HL-60/S4 (cell line): Measurements from ENCODE around the gene PPID.
"Not testable (repeated sequence)": the region's sequence is repeated elsewhere in the genome, so short reads cannot be mapped to it uniquely, and the experiment has no call there.

Experiments used
- in situ Hi-C: fragments of 300-500 bp; cut with MboI; formaldehyde crosslinking; loops from 2 replicates; pipeline ENCODE4 v1.14.3; 2022; ENCODE audit warnings: low sequenced_read_pairs

The PPID gene

GRCh38 chr4:158722917-158723793 lies at the start of gene PPID:
Gene PPID (minus strand): TSS chr4:158723396. CDS start chr4:158723288, 108 bp downstream.
- in situ Hi-C loops, result no loop called here

DNA sequence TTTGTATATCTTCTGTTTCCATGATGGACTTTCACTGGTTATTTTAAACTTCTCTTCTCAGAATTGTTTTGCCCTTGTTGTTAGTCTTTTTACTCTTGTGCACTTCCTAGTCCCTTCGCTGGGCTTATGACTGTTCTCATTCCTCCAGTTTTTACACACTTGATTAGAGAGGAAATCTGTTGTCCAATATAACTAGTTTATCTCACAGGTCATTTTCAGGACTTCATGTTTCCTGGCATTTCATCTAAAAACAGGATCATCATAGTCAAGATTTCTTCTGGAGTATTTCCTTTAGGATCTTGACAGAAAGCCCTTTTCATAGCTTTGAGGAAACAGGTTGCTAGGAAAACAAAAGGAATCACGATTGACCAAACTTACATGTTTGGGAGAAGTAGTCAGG lies 48.6 kb upstream of the PPID start:
- in situ Hi-C loops, result no loop called here

- in situ Hi-C loops, result no loop called here
Measured at GRCh38 chr4:158770671-158771070, 47.5 kb upstream of the PPID start.

DNA sequence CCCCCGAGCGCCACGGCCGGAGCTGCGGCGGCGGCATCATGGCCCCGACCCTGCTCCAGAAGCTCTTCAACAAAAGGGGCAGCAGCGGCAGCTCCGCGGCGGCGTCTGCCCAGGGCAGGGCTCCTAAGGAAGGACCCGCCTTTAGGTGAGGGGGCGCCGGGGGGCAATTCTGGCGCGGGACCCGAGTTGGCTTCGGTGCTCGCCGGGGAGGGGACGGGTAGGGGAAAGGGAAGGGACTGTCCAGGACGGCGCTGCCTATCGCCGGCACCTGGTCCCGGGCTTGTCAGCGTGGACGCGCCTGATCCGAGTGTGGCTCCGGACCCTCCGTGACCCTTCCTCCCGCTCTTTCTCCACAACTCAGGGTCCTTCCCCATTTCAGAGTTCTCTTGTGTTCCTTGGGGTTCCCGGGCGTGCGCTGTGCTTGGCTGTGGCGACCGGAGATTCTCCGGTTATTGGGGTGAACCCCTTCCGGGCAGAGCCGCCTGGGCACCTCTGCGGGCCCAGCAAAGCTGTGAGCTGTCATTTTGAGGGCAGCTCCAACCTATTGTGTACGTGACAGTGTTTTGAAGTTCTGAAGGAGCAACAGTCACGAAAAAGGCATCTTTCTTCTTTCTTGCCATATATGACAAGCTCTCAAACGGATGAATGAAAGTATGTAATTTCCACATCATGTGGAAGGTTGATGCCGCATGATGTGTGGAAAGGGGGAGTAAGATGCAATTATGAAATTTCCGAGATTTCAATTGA lies 46.2 kb upstream of the PPID start:
- in situ Hi-C loops, result no loop called here

DNA sequence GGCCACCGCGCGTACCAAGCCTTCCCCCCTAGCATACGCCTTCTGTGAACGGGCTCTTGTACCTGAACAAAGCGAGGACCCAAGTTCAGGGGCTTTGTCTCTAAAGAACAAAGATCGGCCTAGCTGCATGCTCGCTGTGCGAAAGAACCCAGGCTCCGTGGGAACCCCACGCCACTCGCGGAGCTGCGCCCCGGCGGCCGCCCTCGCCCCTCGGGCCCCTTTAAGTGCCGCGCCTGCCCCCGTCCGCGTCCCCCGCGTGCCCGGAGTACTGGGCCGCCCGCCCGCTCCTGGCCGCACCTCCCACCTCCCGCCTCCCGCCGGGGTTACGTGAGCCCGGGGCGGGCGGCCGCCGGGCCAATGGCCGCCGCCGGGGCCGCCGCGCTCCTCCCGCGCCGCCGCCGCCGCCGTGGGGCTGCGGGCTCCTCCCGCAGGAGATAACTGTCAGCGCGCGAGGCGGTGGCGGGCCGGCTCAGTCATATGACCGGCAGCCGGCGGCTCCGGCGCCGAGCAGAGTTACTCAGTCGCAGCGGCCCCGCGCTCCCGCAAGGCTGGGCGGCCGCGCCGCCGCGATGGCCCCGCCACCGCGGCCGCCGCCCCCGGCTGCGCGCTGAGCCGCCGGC lies 45.5 kb upstream of the PPID start, which contains the start of gene FNIP2:
Gene FNIP2 (plus strand): TSS at position 472 of the 620 bp plus-strand sequence. CDS start 187 bp downstream, outside the sequence.
- in situ Hi-C loops, result no loop called here

DNA sequence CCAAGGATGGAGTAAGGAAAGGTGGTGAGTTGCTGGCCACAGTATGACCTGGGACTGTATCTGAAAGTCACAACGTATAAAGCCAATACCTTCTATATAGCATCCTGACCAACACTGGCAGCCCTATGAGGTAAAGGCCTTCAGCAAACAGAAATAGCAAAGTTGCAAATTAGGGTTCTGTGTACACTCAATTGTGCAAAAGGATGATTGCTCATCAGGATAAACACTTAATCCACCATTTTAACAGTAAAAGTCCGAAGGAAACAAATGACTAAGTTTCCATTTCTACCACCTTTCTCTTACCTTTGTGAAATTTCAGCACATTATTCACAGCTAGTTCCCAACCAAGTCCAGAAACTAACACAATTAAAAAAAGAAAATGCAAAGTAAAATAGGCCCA lies 44.3 kb upstream of the PPID start:
- in situ Hi-C loops, result no loop called here

DNA sequence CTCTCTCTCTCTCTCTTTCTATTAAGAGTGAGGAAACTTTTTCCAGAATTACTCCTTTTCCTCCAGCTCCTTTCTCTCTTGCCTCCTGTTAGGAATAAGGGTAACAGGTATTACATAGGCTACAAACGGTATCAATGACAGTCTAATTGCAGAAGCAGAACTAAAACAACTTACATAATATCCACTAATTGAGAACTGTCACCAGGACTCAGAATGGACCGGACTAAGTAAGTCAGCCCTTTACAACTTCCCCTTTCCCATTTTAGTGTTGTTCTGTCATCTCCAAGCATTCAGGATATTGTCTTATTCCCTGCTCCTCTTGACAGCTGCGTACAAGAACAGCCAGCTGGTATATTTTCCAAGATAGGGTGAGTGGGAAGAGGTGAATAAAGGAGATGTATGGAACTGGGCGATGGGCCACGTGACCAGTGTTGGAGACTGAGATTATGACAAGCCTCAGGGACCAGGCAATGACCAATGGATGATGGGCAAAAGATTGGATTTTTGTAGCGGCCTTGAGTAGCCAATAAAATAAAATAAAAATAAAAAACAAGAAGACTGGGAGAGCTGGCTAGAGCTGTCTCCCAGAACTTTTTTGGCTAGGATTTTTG lies 43.3 kb upstream of the PPID start:
- in situ Hi-C loops, result no loop called here

- in situ Hi-C loops, result no loop called here
Measured at GRCh38 chr4:158763462-158763861, 40.3 kb upstream of the PPID start.

- in situ Hi-C loops, result no loop called here
Measured at GRCh38 chr4:158762553-158762952, 39.4 kb upstream of the PPID start.

- in situ Hi-C loops, result no loop called here
Measured at GRCh38 chr4:158760866-158761265, 37.7 kb upstream of the PPID start.

- in situ Hi-C loops, result not testable (repeated sequence)
Measured at GRCh38 chr4:158759539-158759938, 36.3 kb upstream of the PPID start.

DNA sequence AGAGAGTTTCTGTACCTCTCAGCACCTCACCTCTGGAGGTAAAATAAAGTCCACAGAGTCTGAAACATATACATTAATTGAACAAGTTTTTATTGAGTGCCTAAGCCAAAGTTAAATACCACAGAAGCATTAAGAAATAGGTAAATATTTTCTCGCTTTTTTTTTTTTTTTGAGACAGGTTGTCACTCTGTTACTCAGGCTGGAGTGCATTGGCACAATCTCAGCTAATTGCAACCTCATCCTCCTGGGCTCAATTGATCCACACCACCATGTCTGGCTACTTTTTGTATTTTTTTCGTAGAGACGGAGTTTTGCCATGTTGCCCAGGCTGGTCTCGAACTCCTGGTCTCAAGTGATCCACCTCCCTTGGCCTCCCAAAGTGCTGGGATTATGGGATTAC lies 35.5 kb upstream of the PPID start:
- in situ Hi-C loops, result no loop called here

GRCh38 chr4:158758142-158758541 lies 34.9 kb upstream of the PPID start:
- in situ Hi-C loops, result no loop called here

DNA sequence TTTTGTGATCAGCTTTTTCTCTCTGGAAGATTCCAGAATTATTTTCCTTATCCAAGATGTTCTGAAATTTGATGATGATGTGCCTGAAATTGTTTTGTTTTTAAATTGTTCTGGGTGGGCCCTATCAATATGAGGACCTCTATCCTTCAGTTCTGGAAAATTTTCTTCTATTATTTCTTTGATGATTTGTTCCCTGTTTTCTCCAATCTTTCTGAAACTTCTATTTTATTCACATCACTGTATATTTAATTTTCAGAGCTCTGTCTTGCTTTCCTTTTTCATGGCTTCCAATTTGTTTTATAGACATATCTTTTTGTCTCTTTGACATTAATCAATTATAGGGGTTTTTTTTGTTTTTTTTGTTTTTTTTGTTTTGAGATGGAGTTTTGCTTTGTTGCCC lies 33.4 kb upstream of the PPID start:
- in situ Hi-C loops, result no loop called here

- in situ Hi-C loops, result not testable (repeated sequence)
Measured at GRCh38 chr4:158755819-158756218, 32.6 kb upstream of the PPID start.

GRCh38 chr4:158754385-158755180 lies 31.4 kb upstream of the PPID start:
- in situ Hi-C loops, result no loop called here

DNA sequence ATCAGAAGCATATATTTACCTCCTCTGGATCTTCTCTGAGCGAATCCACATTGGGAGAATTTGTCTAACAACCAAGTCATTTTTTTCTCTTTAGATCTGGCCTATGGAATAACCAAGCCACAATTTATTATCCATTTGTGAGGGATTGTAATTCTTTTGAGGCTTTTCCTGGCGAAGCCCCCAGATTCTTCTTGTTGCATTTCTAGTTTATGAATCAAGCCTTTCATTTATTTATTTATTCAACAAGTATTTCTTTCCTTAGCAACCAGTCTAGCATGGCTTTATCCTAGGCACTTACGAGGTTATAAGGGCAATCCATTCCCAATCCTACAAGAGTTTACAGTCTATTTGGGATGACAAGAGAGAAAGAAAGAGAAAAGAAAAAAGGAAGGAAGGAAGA lies 27.2 kb upstream of the PPID start:
- in situ Hi-C loops, result no loop called here

- in situ Hi-C loops, result loop anchor here (25.0 kb wide), 1 partner anchor 441 kb away; no protein-coding TSS in a partner anchor
Measured at GRCh38 chr4:158746537-158746936, 23.3 kb upstream of the PPID start.

DNA sequence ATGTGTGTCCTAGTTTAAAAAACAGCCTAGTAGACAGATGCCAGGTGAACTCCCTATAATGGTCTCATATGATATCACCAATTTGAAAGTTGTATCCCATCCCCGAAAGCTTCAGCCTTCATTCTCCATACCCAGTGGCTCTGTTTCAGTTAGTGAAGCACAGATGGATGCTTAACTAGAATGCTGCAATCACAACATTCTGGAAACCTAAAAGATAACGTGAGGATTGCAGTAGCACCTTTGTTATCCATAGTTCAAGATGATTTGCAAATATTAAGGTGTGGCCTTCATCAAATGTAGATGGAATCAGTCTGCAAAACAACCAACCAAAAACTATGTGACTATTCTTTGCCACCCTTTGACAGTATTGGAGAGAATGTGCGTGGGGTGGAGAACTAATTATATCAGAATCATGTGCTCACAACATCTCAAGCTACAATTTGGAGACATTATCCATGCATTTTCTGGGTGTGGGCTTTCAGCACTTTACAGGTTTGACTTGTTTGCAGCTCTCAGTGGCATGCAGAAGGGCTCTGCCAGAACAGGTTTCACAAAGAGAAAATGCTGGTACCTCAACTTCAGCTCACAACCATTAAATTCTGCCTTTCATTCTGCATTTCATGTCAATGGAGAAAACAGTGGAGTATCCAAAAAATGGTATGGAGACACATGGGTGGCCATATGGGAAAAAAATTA lies 18.3 kb upstream of the PPID start:
- in situ Hi-C loops, result loop anchor here (25.0 kb wide), 1 partner anchor 446 kb away; no protein-coding TSS in a partner anchor
